GM12872 (cell line): ENCODE data around the gene PSMD1.
A peak's percentile ranks its signal among the peaks of the same experiment; 100 is the strongest.

ENCODE experiments used
- CTCF ChIP-seq: IDR thresholded peaks from 3 replicates; pipeline ENCODE4 v1.5.1; 2011; ENCODE audit warnings: low read depth, mild to moderate bottlenecking, low read length, moderate library complexity; ENCODE audit not compliant: insufficient read depth

PSMD1 gene

GRCh38 chr2:231051116-231051515, 5.6 kb upstream of the PSMD1 start:
- no peak for TF ChIP-seq CTCF

GRCh38 chr2:231052494-231053451, 3.9 kb upstream of the PSMD1 start:
- peak; percentile 97 for TF ChIP-seq CTCF

- no peak for TF ChIP-seq CTCF
Measured at GRCh38 chr2:231053846-231054245, 2.8 kb upstream of the PSMD1 start.

- no peak for TF ChIP-seq CTCF
Measured at GRCh38 chr2:231057590-231057989, 923 bp downstream of the PSMD1 start.

GRCh38 chr2:231058761-231059550, 2.3 kb downstream of the PSMD1 start:
- TF ChIP-seq CTCF: no peak

- no peak for TF ChIP-seq CTCF
Measured at GRCh38 chr2:231059756-231060155, 3.1 kb downstream of the PSMD1 start.

- TF ChIP-seq CTCF: no peak
Measured at GRCh38 chr2:231062776-231063175, 6.1 kb downstream of the PSMD1 start.
